Liver (tissue), 9 donors: ENCODE data around the gene TBC1D9. TPM values are rescaled to one million over a fixed set of nuclear protein-coding genes. Genes with fewer than 3 reads are reported as not detected.

Source experiments
- DNase-seq: peaks from one replicate; pipeline ENCODE4 v3.0.0-alpha.2; 2017; ENCODE audit warnings: low spot score
- H3K27ac ChIP-seq, 2 donors: one replicate each; pipeline ENCODE4 v1.7.0; 2013; ENCODE audit warnings: inconsistent platforms in 2 of 2, low read length in 2 of 2, control low read depth in 1 of 2, low read depth in 1 of 2, mild to moderate bottlenecking in 1 of 2
- H3K27me3 ChIP-seq, 4 donors: one replicate each; pipeline versions ENCODE4 v1.6.1 to v1.7.0; 2013; ENCODE audit warnings: low read length in 3 of 4, inconsistent platforms in 1 of 4, mild to moderate bottlenecking in 1 of 4, moderate library complexity in 1 of 4; ENCODE audit not compliant: control insufficient read depth in 4 of 4, insufficient read depth in 4 of 4
- H3K36me3 ChIP-seq, 4 donors: one replicate each; pipeline versions ENCODE4 v1.6.1 to v1.7.0; 2013; ENCODE audit warnings: low read length in 3 of 4, mild to moderate bottlenecking in 3 of 4, low read depth in 1 of 4, moderate library complexity in 1 of 4; ENCODE audit not compliant: control insufficient read depth in 4 of 4, insufficient read depth in 3 of 4
- H3K4me1 ChIP-seq, 4 donors: one replicate each; pipeline versions ENCODE4 v1.6.1 to v1.7.0; 2013; ENCODE audit warnings: low read length in 3 of 4, mild to moderate bottlenecking in 3 of 4, moderate library complexity in 1 of 4; ENCODE audit not compliant: control insufficient read depth in 4 of 4, insufficient read depth in 4 of 4
- H3K4me3 ChIP-seq, 3 donors: one replicate each; pipeline versions ENCODE4 v1.6.1 to v1.7.0; 2013; ENCODE audit warnings: low read length in 3 of 3, control low read depth in 1 of 3, low read depth in 1 of 3, mild to moderate bottlenecking in 1 of 3
- H3K9ac ChIP-seq, 2 donors: one replicate each; pipeline ENCODE4 v1.7.0; 2013; ENCODE audit warnings: low read length in 2 of 2, mild to moderate bottlenecking in 2 of 2, moderate library complexity in 2 of 2, control low read depth in 1 of 2, low read depth in 1 of 2
- H3K9me3 ChIP-seq, 4 donors: one replicate each; pipeline versions ENCODE4 v1.6.1 to v1.7.0; 2013; ENCODE audit warnings: low read length in 3 of 4; ENCODE audit not compliant: control insufficient read depth in 4 of 4
- FOXA1 ChIP-seq: IDR thresholded peaks from 2 replicates; pipeline ENCODE4 v1.6.1; 2016; ENCODE audit warnings: antibody characterized with exemption
- HNF4A ChIP-seq, 2 donors: conservative IDR thresholded peaks; 2 replicates each; pipeline ENCODE4 v1.6.1; 2016; ENCODE audit warnings: antibody characterized with exemption in 2 of 2, mild to moderate bottlenecking in 2 of 2
- HNF4G ChIP-seq: IDR thresholded peaks from 2 replicates; pipeline ENCODE4 v1.6.1; 2016; ENCODE audit warnings: antibody characterized with exemption
- JUND ChIP-seq, 2 donors: IDR thresholded peaks; 2 replicates each; pipeline ENCODE4 v1.6.1; 2016; ENCODE audit warnings: antibody characterized with exemption in 2 of 2
- NR2F2 ChIP-seq: IDR thresholded peaks from 2 replicates; pipeline ENCODE4 v1.6.1; 2016; ENCODE audit warnings: antibody characterized with exemption
- RAD21 ChIP-seq, 2 donors: IDR thresholded peaks; 2 replicates each; pipeline ENCODE4 v1.6.1; 2016; ENCODE audit warnings: antibody characterized with exemption in 2 of 2, mild to moderate bottlenecking in 2 of 2
- RXRA ChIP-seq, 2 donors: IDR thresholded peaks; 2 replicates each; pipeline ENCODE4 v1.6.1; 2017 to 2018; ENCODE audit warnings: antibody characterized with exemption in 2 of 2, mild to moderate bottlenecking in 1 of 2
- TAF1 ChIP-seq: conservative IDR thresholded peaks from 2 replicates; pipeline ENCODE4 v1.6.1; 2016; ENCODE audit warnings: antibody characterized with exemption, mild to moderate bottlenecking
- YY1 ChIP-seq: IDR thresholded peaks from 2 replicates; pipeline ENCODE4 v1.6.1; 2016; ENCODE audit warnings: antibody characterized with exemption, mild to moderate bottlenecking
- WGBS: extraction: QIAGEN DNeasy Blood & Tissue Kit; methylation state at CpG from one replicate; pipeline ENCODE4 v1.1.7; 2013; 5-methylcytosine and 5-hydroxymethylcytosine counted together
- polyA plus RNA-seq, 2 donors: library from polyadenylated mRNA; stranded (reverse) in 1 of 2; unstranded in 1 of 2; fragments of 200-250 nt in 1 of 2; fragments of >200 nt in 1 of 2; fragmentation: Nextera tagmentation in 1 of 2; extraction: Ambion mirVana in 1 of 2; gene quantifications; one replicate each; pipeline versions ENCODE4 v1.2.1 to v1.2.3, GENCODE V29; 2013 to 2015
- total RNA-seq, 2 donors: library from RNA; depleted of rRNA; stranded (reverse); fragments of >200 nt; gene quantifications; one replicate each; pipeline ENCODE4 v1.2.3, GENCODE V29; 2014
- TF ChIP-seq, protein P1 (sequence below): IDR thresholded peaks from 2 replicates; pipeline ENCODE4 v1.6.1; 2016; ENCODE audit warnings: antibody characterized with exemption
- TF ChIP-seq, protein P2 (sequence below): IDR thresholded peaks from 2 replicates; pipeline ENCODE4 v1.6.1; 2016; ENCODE audit warnings: antibody characterized with exemption, mild to moderate bottlenecking
- TF ChIP-seq, protein P3 (sequence below): fragments of 150-350 bp; IDR thresholded peaks from 2 replicates; pipeline ENCODE4 v1.5.1; 2017; ENCODE audit warnings: improper control_type of control experiment, low read depth, low read length; ENCODE audit not compliant: missing input control
- TF ChIP-seq, protein P4 (sequence below): IDR thresholded peaks from 2 replicates; pipeline ENCODE4 v1.6.1; 2016; ENCODE audit warnings: antibody characterized with exemption
- donor health status: healthy.
- donor health status: healthy.
- donor health status: healthy.
- donor health status: healthy.
- donor health status: healthy.

TBC1D9 gene
- total and polyA plus RNA-seq, 4 donors = 1.4 to 8.5 (median 6.3) TPM

DNA sequence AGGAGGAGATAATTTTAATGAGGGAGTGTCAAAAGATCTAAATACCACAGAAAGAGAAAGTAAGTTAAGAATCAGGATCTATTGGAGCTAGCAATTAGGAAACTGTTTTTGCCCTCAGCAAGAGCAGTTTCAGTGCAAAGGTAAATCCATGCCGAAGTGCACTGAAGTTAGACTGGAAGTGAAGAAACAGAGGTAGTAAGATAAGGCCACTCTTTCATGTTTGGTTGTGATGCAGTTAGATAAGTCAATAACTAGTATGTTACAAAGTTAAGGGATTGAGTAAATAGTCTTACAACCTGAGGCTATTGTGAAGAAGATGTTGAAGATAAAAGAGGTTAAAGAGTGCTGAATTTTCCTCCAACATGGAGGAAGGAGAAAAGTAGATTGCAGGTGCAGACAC, 140.7 kb downstream of the TBC1D9 start (continued):
- TF ChIP-seq, protein P1, sequence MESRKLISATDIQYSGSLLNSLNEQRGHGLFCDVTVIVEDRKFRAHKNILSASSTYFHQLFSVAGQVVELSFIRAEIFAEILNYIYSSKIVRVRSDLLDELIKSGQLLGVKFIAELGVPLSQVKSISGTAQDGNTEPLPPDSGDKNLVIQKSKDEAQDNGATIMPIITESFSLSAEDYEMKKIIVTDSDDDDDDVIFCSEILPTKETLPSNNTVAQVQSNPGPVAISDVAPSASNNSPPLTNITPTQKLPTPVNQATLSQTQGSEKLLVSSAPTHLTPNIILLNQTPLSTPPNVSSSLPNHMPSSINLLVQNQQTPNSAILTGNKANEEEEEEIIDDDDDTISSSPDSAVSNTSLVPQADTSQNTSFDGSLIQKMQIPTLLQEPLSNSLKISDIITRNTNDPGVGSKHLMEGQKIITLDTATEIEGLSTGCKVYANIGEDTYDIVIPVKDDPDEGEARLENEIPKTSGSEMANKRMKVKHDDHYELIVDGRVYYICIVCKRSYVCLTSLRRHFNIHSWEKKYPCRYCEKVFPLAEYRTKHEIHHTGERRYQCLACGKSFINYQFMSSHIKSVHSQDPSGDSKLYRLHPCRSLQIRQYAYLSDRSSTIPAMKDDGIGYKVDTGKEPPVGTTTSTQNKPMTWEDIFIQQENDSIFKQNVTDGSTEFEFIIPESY = no peak
- TF ChIP-seq HNF4A (conservative IDR thresholded peaks at IDR 0.05) (no peak), HNF4G (no peak)

DNA sequence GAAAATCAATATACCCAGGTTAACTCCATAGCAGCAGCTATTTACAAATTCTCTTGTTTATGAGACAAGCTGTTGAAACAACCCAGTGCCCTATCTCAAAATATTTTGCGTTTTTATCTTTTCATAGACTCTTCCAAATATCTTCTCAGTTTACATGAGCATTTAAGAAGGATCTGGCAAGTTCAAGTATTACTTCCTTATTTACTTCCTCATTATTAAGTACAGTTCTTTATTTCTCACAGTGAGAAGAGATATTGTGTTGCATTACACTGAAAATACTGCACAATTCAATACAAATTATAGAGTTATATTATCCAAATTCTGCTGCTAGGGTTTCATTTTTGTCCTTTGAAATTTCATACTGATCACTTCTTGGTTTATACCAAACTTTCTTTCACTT, 143.8 kb downstream of the TBC1D9 start:
- Histone ChIP-seq H3K27ac (no peak overlapping the region), H3K4me1 (peaks cover 0 to 2% (median 0%) of the 10 kb centered on the region in 4 donors), H3K27me3 (no peaks in the 10 kb centered on the region), H3K36me3 (no peaks in the 10 kb centered on the region), H3K9me3 (no peaks in the 10 kb centered on the region), H3K9ac (no peak overlapping the region), H3K4me3 (no peak overlapping the region)
- 46% methylated on average over 1 of the region's 1 CpG for WGBS
- DNase-seq = no peak
- TF ChIP-seq, protein P2, sequence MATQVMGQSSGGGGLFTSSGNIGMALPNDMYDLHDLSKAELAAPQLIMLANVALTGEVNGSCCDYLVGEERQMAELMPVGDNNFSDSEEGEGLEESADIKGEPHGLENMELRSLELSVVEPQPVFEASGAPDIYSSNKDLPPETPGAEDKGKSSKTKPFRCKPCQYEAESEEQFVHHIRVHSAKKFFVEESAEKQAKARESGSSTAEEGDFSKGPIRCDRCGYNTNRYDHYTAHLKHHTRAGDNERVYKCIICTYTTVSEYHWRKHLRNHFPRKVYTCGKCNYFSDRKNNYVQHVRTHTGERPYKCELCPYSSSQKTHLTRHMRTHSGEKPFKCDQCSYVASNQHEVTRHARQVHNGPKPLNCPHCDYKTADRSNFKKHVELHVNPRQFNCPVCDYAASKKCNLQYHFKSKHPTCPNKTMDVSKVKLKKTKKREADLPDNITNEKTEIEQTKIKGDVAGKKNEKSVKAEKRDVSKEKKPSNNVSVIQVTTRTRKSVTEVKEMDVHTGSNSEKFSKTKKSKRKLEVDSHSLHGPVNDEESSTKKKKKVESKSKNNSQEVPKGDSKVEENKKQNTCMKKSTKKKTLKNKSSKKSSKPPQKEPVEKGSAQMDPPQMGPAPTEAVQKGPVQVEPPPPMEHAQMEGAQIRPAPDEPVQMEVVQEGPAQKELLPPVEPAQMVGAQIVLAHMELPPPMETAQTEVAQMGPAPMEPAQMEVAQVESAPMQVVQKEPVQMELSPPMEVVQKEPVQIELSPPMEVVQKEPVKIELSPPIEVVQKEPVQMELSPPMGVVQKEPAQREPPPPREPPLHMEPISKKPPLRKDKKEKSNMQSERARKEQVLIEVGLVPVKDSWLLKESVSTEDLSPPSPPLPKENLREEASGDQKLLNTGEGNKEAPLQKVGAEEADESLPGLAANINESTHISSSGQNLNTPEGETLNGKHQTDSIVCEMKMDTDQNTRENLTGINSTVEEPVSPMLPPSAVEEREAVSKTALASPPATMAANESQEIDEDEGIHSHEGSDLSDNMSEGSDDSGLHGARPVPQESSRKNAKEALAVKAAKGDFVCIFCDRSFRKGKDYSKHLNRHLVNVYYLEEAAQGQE = no peak
- no peak for TF ChIP-seq NR2F2
- TF ChIP-seq RAD21 (IDR thresholded peaks at IDR 0.05) = no peak
- TF ChIP-seq, protein P3, sequence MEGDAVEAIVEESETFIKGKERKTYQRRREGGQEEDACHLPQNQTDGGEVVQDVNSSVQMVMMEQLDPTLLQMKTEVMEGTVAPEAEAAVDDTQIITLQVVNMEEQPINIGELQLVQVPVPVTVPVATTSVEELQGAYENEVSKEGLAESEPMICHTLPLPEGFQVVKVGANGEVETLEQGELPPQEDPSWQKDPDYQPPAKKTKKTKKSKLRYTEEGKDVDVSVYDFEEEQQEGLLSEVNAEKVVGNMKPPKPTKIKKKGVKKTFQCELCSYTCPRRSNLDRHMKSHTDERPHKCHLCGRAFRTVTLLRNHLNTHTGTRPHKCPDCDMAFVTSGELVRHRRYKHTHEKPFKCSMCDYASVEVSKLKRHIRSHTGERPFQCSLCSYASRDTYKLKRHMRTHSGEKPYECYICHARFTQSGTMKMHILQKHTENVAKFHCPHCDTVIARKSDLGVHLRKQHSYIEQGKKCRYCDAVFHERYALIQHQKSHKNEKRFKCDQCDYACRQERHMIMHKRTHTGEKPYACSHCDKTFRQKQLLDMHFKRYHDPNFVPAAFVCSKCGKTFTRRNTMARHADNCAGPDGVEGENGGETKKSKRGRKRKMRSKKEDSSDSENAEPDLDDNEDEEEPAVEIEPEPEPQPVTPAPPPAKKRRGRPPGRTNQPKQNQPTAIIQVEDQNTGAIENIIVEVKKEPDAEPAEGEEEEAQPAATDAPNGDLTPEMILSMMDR = no peak
- TF ChIP-seq, protein P1 = no peak
- TF ChIP-seq, protein P4, sequence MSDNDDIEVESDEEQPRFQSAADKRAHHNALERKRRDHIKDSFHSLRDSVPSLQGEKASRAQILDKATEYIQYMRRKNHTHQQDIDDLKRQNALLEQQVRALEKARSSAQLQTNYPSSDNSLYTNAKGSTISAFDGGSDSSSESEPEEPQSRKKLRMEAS = no peak
- no peak for TF ChIP-seq JUND (IDR thresholded peaks at IDR 0.05)
- TF ChIP-seq TAF1 = no peak
- no peak for TF ChIP-seq RXRA (IDR thresholded peaks at IDR 0.05)
- TF ChIP-seq YY1 = no peak
- no peak for TF ChIP-seq FOXA1
